Spleen (tissue), 11 donors: Measurements from ENCODE around the gene ADAMTS12. TPM values are rescaled to one million over a fixed set of nuclear protein-coding genes. Genes with fewer than 3 reads are reported as not detected.

Source experiments
- DNase-seq: peaks from one replicate; pipeline ENCODE4 v3.0.0-alpha.2; 2020
- H3K27ac ChIP-seq, 8 donors: fragments of 200-600 bp; sonication (generic) in 7 of 8; 1 replicate in 4 of 8; 2 replicates in 4 of 8; pipeline versions ENCODE4 v1.5.0 to v1.8.0; 2016 to 2021; ENCODE audit warnings: inconsistent platforms in 4 of 8, mild to moderate bottlenecking in 4 of 8, moderate library complexity in 1 of 8
- H3K27me3 ChIP-seq, 7 donors: fragments of 200-600 bp; sonication (generic) in 6 of 7; replicated peaks in 1 of 7; 1 replicate in 4 of 7; 2 replicates in 3 of 7; pipeline versions ENCODE4 v1.5.0 to v1.8.0; 2016 to 2021; ENCODE audit warnings: inconsistent platforms in 3 of 7, mild to moderate bottlenecking in 1 of 7
- H3K36me3 ChIP-seq, 6 donors: fragments of 200-600 bp; sonication (generic) in 5 of 6; 1 replicate in 4 of 6; 2 replicates in 2 of 6; pipeline versions ENCODE4 v1.5.0 to v1.8.0; 2016 to 2021; ENCODE audit warnings: inconsistent platforms in 2 of 6
- H3K4me1 ChIP-seq, 6 donors: fragments of 200-600 bp; sonication (generic) in 5 of 6; 1 replicate in 3 of 6; 2 replicates in 3 of 6; pipeline versions ENCODE4 v1.5.0 to v1.8.0; 2016 to 2021; ENCODE audit warnings: inconsistent platforms in 3 of 6
- H3K4me3 ChIP-seq, 8 donors: fragments of 200-600 bp; sonication (generic) in 7 of 8; 1 replicate in 4 of 8; 2 replicates in 4 of 8; pipeline versions ENCODE4 v1.5.0 to v1.8.0; 2016 to 2021; ENCODE audit warnings: inconsistent platforms in 4 of 8, mild to moderate bottlenecking in 4 of 8, moderate library complexity in 2 of 8
- H3K9me3 ChIP-seq, 8 donors: fragments of 200-600 bp; sonication (generic) in 7 of 8; 1 replicate in 4 of 8; 2 replicates in 4 of 8; pipeline versions ENCODE4 v1.5.0 to v1.8.0; 2016 to 2021; ENCODE audit warnings: inconsistent platforms in 4 of 8
- POLR2A ChIP-seq, 3 donors: fragments of 450-650 bp; IDR thresholded peaks; one replicate each; pipeline ENCODE4 v1.5.1; 2017; ENCODE audit warnings: antibody characterized with exemption in 3 of 3, mild to moderate bottlenecking in 1 of 3
- POLR2AphosphoS5 ChIP-seq, 3 donors: sonication (generic); formaldehyde crosslinking; IDR thresholded peaks; one replicate each; pipeline ENCODE4 v1.5.1; 2017; ENCODE audit warnings: antibody characterized with exemption in 3 of 3
- WGBS, 5 donors: extraction: QIAGEN DNeasy Blood & Tissue Kit in 3 of 5; methylation state at CpG; one replicate each; pipeline versions ENCODE4 v1.1.5 to v1.1.7; 2013 to 2018; 5-methylcytosine and 5-hydroxymethylcytosine counted together
- intact Hi-C: fragments of 100-400 bp; cut with DNase I; formaldehyde crosslinking; loops from one replicate; pipeline ENCODE4 v1.15.0; 2023; ENCODE audit warnings: low total_unique reads
- polyA plus RNA-seq, 3 donors: library from polyadenylated mRNA; stranded (reverse); fragments of 200-250 nt; gene quantifications; one replicate each; pipeline ENCODE4 v1.2.1, GENCODE V29; 2013
- total RNA-seq, 7 donors: library from RNA; depleted of rRNA in 3 of 7; stranded (reverse); fragments of >200 nt in 3 of 7; fragmentation: NEBNext Ultra II Directional in 4 of 7; extraction: Animal tissue kit (Norgen Biotek cat#: 25700) in 4 of 7; gene quantifications; one replicate each; pipeline versions ENCODE4 v1.1.0 to v1.2.1, GENCODE V29; 2016 to 2021
- TF ChIP-seq, protein P1 (sequence below), 11 experiments: fragments of 200-600 bp in 7 of 11; fragments of 450-650 bp in 4 of 11; sonication (generic) in 4 of 11; IDR thresholded peaks in 8 of 11; conservative IDR thresholded peaks in 3 of 11; 1 replicate in 7 of 11; 2 replicates in 4 of 11; pipeline versions ENCODE4 v1.4.0 to v1.8.0; 2016 to 2021; ENCODE audit warnings: antibody characterized with exemption in 11 of 11, inconsistent platforms in 4 of 11, mild to moderate bottlenecking in 1 of 11
- donor health status: healthy with polysubstance abuse.
- donor health status: DM: no; HTN: no; CAD: no; lungs with moderate emphysema.
- donor health status: DM: no; HTN: no; CAD: no.
- donor health status: Bipolar disorder and iron deficiency.
- donor health status: healthy.
- donor health status: DM: no; HTN: no; CAD: no.
- donor health status: DM: yes; HTN: yes; CAD: no.

The ADAMTS12 gene
- total and polyA plus RNA-seq, 10 donors: 0.07 to 4.3 (median 1.4) TPM

DNA sequence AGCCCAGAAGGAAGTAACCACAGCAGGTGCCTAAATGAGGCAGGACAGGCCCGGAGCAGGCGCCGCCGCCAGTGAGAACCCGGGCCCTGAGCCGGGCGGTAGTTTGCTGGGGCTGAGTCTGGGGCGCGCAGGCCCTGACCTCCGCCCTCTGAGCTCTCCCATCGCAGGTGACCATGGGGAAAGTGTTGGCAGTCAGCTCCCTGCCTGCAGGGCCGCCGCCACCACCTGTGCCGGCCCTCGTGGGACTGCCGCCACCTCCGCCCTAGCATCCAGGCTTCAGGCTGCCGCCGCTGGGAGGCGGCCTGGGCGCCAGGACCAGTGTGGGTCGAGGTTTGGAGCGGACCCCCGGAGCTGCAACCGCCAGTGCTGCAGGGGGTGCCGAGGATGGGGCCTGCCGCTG, 389.9 kb downstream of the ADAMTS12 start:
- no peaks in the 10 kb centered on the region for H3K9me3 ChIP-seq
- DNase-seq: no peak
- H3K36me3 ChIP-seq: no peaks in the 10 kb centered on the region
- H3K4me1 ChIP-seq: no peaks in the 10 kb centered on the region
- TF ChIP-seq POLR2AphosphoS5 (IDR thresholded peaks at IDR 0.05) (no peak), POLR2A (IDR thresholded peaks at IDR 0.05) (no peak)
- TF ChIP-seq, protein P1, sequence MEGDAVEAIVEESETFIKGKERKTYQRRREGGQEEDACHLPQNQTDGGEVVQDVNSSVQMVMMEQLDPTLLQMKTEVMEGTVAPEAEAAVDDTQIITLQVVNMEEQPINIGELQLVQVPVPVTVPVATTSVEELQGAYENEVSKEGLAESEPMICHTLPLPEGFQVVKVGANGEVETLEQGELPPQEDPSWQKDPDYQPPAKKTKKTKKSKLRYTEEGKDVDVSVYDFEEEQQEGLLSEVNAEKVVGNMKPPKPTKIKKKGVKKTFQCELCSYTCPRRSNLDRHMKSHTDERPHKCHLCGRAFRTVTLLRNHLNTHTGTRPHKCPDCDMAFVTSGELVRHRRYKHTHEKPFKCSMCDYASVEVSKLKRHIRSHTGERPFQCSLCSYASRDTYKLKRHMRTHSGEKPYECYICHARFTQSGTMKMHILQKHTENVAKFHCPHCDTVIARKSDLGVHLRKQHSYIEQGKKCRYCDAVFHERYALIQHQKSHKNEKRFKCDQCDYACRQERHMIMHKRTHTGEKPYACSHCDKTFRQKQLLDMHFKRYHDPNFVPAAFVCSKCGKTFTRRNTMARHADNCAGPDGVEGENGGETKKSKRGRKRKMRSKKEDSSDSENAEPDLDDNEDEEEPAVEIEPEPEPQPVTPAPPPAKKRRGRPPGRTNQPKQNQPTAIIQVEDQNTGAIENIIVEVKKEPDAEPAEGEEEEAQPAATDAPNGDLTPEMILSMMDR (IDR thresholded peaks at IDR 0.05 in 8 of 11, conservative IDR thresholded peaks at IDR 0.05 in 3 of 11): no peak
- no peak overlapping the region for H3K4me3 ChIP-seq
- no peaks in the 10 kb centered on the region for H3K27me3 ChIP-seq
- WGBS, 5 donors: 84 to 95% (median 93%) methylated on average over 7 to 27 of the region's 27 CpGs
- H3K27ac ChIP-seq: no peak overlapping the region
- intact Hi-C loops: no loop called here

DNA sequence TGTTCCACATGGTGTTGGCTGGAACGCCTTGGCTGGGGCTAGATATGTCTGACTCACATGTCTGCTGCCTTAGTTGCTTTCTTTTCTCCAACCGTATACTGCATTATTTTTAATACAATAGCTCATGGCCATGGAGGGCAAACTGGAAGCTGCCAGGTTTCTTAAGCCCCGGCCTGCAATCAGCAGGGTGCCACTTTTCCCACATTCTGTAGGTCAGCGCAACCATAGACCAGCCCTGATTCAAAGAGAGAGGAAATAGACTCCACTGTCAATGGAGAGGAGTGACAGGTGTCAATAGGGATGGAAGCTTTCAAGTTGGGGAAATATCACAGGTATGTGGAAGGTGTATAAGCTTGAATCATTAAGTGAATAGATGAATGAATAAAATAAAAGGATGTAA, 390.5 kb downstream of the ADAMTS12 start:
- no peaks in the 10 kb centered on the region for H3K4me1 ChIP-seq
- no peaks in the 10 kb centered on the region for H3K9me3 ChIP-seq
- no peak for DNase-seq
- TF ChIP-seq, protein P1 (IDR thresholded peaks at IDR 0.05 in 8 of 11, conservative IDR thresholded peaks at IDR 0.05 in 3 of 11): no peak
- TF ChIP-seq POLR2A (IDR thresholded peaks at IDR 0.05): no peak
- TF ChIP-seq POLR2AphosphoS5 (IDR thresholded peaks at IDR 0.05): no peak
- H3K27me3 ChIP-seq: no peaks in the 10 kb centered on the region
- no peak overlapping the region for H3K27ac ChIP-seq
- intact Hi-C loops: no loop called here
- 86 to 96% (median 89%) methylated on average over 4 of the region's 4 CpGs for WGBS, 5 donors
- no peak overlapping the region for H3K4me3 ChIP-seq
- H3K36me3 ChIP-seq: no peaks in the 10 kb centered on the region

DNA sequence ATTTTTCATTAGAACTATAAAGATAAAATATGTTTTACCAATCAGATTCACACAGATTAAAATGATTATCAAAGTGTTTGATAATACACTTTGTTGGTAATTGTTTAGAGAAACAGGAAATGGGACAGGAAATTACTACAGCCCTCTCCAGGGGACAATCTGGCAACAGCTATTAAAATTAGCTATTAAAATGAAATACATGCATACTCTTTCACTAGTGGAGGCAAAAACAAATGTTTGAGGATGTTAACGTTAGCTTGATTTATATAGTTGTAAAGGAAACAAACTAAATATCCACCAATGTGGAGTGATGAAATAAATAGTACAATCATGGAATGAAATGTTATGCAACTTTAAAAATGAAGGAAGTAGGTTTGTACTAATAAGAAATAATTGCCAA, 397.3 kb downstream of the ADAMTS12 start:
- 25 to 33% (median 28%) methylated on average over 1 of the region's 1 CpG for WGBS, 5 donors
- no peaks in the 10 kb centered on the region for H3K9me3 ChIP-seq
- no peak overlapping the region for H3K27ac ChIP-seq
- no peak for DNase-seq
- intact Hi-C loops: no loop called here
- TF ChIP-seq POLR2A (IDR thresholded peaks at IDR 0.05): no peak
- TF ChIP-seq, protein P1 (IDR thresholded peaks at IDR 0.05 in 8 of 11, conservative IDR thresholded peaks at IDR 0.05 in 3 of 11): no peak
- TF ChIP-seq POLR2AphosphoS5 (IDR thresholded peaks at IDR 0.05): no peak
- H3K27me3 ChIP-seq: no peaks in the 10 kb centered on the region
- no peaks in the 10 kb centered on the region for H3K4me1 ChIP-seq
- H3K36me3 ChIP-seq: no peaks in the 10 kb centered on the region
- no peak overlapping the region for H3K4me3 ChIP-seq

DNA sequence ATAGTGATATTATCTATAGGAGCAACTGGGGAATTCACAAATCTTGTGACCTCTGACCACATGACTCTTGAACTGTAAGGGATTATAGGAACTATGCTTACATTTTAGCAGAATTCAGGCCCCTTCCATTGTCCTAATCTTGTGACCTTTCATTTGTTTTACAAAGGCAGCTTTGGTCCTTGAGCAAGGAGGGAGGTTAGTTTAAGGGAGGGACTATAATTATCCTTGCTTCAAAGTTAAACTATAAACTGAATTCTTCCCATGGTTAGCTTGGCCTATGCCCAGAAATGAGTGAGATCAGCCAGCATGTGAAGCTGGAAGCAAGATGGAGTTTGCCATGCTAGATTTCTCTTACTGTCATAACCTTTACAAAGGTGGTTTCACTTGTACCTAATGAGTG, 399.8 kb downstream of the ADAMTS12 start:
- TF ChIP-seq POLR2A (IDR thresholded peaks at IDR 0.05) (no peak), POLR2AphosphoS5 (IDR thresholded peaks at IDR 0.05) (no peak)
- TF ChIP-seq, protein P1 (IDR thresholded peaks at IDR 0.05 in 8 of 11, conservative IDR thresholded peaks at IDR 0.05 in 3 of 11): no peak
- intact Hi-C loops: no loop called here
- no peaks in the 10 kb centered on the region for H3K36me3 ChIP-seq
- H3K27ac ChIP-seq: no peak overlapping the region
- H3K4me1 ChIP-seq: no peaks in the 10 kb centered on the region
- no peak overlapping the region for H3K4me3 ChIP-seq
- DNase-seq: no peak
- H3K27me3 ChIP-seq: no peaks in the 10 kb centered on the region
- H3K9me3 ChIP-seq: no peaks in the 10 kb centered on the region
